Stomach (tissue), 9 donors: ENCODE results near the gene SOX12. TPM values are rescaled to one million over a fixed set of nuclear protein-coding genes. Genes with fewer than 3 reads are reported as not detected.

Source experiments
- DNase-seq, 2 donors: peaks; one replicate each; pipeline versions ENCODE4 v3.0.0 to v3.0.0-alpha.2; 2013 to 2019
- H3K27ac ChIP-seq, 5 donors: fragments of 200-600 bp in 4 of 5; sonication (generic) in 4 of 5; one replicate each; pipeline ENCODE4 v1.5.1; 2013 to 2019; ENCODE audit warnings: mild to moderate bottlenecking in 1 of 5, moderate library complexity in 1 of 5
- H3K27me3 ChIP-seq, 3 donors: fragments of 200-600 bp; sonication (generic); one replicate each; pipeline ENCODE4 v1.5.1; 2017 to 2019; ENCODE audit warnings: mixed run types in 1 of 3
- H3K36me3 ChIP-seq, 4 donors: fragments of 200-600 bp; sonication (generic); 1 replicate in 3 of 4; 2 replicates in 1 of 4; pipeline ENCODE4 v1.5.1; 2016 to 2019
- H3K4me1 ChIP-seq, 4 donors: fragments of 200-600 bp; sonication (generic); one replicate each; pipeline ENCODE4 v1.5.1; 2016 to 2019
- H3K4me3 ChIP-seq, 4 donors: fragments of 200-600 bp; sonication (generic) in 3 of 4; one replicate each; pipeline ENCODE4 v1.5.1; 2016 to 2019; ENCODE audit warnings: mild to moderate bottlenecking in 1 of 4
- H3K9me3 ChIP-seq, 4 donors: fragments of 200-600 bp; sonication (generic); one replicate each; pipeline ENCODE4 v1.5.1; 2016 to 2019
- EP300 ChIP-seq: sonication (generic); formaldehyde crosslinking; IDR thresholded peaks from one replicate; pipeline ENCODE4 v1.6.1; 2017; ENCODE audit warnings: antibody characterized with exemption
- POLR2A ChIP-seq, 4 donors: fragments of 450-650 bp; IDR thresholded peaks; one replicate each; pipeline ENCODE4 v1.6.1; 2016; ENCODE audit warnings: antibody characterized with exemption in 4 of 4, control low read depth in 2 of 4, mild to moderate bottlenecking in 1 of 4, moderate library complexity in 1 of 4
- POLR2AphosphoS5 ChIP-seq, 3 donors: sonication (generic); formaldehyde crosslinking; IDR thresholded peaks; one replicate each; pipeline ENCODE4 v1.6.1; 2016; ENCODE audit warnings: antibody characterized with exemption in 3 of 3
- WGBS, 5 donors: extraction: QIAGEN DNeasy Blood & Tissue Kit in 3 of 5; methylation state at CpG; one replicate each; pipeline versions ENCODE4 v1.1.5 to v1.1.7; 2013 to 2018; 5-methylcytosine and 5-hydroxymethylcytosine counted together
- intact Hi-C: fragments of 100-400 bp; cut with DNase I; formaldehyde crosslinking; loops from one replicate; pipeline ENCODE4 v1.15.1; 2023; ENCODE audit warnings: low total_unique reads
- polyA plus RNA-seq, 3 donors: library from polyadenylated mRNA; stranded (reverse); fragments of 200-250 nt; gene quantifications; one replicate each; pipeline ENCODE4 v1.2.3, GENCODE V29; 2013
- total RNA-seq, 5 donors: library from RNA; depleted of rRNA; stranded (reverse); fragments of >200 nt; gene quantifications; one replicate each; pipeline versions ENCODE4 v1.1.0 to v1.2.3, GENCODE V29; 2014 to 2016
- TF ChIP-seq, protein P1 (sequence below), 7 experiments: fragments of 450-650 bp in 4 of 7; fragments of 200-600 bp in 3 of 7; sonication (generic) in 3 of 7; IDR thresholded peaks; one replicate each; pipeline ENCODE4 v1.5.1; 2016 to 2019; ENCODE audit warnings: antibody characterized with exemption in 7 of 7, control low read depth in 2 of 7, mild to moderate bottlenecking in 1 of 7
- donor health status: healthy with polysubstance abuse.
- donor health status: Bipolar disorder and iron deficiency.
- donor health status: healthy.

SOX12 gene
- total and polyA plus RNA-seq, 8 donors: 1.5 to 20.3 (median 3.4) TPM

DNA sequence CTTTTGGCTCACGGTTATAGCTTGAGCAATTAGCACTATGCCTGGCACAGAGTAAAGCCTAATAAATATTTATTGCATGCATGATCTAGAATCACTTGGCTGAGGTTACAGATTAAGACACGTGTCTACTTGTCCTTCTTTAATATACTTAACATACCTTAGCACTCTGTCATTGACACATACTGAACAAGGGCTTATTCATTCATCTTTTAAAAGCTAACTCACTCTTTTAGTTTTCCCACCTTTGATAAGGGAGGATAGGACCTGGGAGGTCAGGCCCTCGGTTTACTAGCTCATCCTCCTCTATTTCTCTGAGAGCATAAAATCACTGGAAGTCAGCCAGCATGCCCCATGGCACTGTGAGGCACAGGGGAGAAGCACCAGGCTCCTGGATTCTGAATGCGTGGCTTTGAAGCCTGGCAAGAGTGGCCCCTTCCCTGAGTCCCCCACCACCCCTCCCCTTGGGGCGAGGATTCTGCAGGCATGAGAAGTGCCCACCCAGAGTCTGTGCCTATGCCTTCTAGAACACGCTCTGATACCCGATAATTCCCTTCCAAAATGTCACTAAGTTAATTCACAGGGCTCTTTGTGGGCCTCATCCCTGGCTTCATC, 16.8 kb upstream of the SOX12 start:
- H3K9me3 ChIP-seq: no peaks in the 10 kb centered on the region
- H3K4me1 ChIP-seq: peaks cover 0 to 24% (median 13%) of the 10 kb centered on the region in 4 donors
- intact Hi-C loops: no loop called here
- no peak overlapping the region for H3K4me3 ChIP-seq
- H3K27me3 ChIP-seq: no peaks in the 10 kb centered on the region
- no peaks in the 10 kb centered on the region for H3K36me3 ChIP-seq
- DNase-seq: no peak
- WGBS, 5 donors: 61 to 78% (median 67%) methylated on average over 6 to 7 of the region's 7 CpGs
- TF ChIP-seq, protein P1, sequence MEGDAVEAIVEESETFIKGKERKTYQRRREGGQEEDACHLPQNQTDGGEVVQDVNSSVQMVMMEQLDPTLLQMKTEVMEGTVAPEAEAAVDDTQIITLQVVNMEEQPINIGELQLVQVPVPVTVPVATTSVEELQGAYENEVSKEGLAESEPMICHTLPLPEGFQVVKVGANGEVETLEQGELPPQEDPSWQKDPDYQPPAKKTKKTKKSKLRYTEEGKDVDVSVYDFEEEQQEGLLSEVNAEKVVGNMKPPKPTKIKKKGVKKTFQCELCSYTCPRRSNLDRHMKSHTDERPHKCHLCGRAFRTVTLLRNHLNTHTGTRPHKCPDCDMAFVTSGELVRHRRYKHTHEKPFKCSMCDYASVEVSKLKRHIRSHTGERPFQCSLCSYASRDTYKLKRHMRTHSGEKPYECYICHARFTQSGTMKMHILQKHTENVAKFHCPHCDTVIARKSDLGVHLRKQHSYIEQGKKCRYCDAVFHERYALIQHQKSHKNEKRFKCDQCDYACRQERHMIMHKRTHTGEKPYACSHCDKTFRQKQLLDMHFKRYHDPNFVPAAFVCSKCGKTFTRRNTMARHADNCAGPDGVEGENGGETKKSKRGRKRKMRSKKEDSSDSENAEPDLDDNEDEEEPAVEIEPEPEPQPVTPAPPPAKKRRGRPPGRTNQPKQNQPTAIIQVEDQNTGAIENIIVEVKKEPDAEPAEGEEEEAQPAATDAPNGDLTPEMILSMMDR (IDR thresholded peaks at IDR 0.05): no peak
- TF ChIP-seq EP300 (no peak), POLR2A (IDR thresholded peaks at IDR 0.05) (no peak), POLR2AphosphoS5 (IDR thresholded peaks at IDR 0.05) (no peak)
- no peak overlapping the region for H3K27ac ChIP-seq

DNA sequence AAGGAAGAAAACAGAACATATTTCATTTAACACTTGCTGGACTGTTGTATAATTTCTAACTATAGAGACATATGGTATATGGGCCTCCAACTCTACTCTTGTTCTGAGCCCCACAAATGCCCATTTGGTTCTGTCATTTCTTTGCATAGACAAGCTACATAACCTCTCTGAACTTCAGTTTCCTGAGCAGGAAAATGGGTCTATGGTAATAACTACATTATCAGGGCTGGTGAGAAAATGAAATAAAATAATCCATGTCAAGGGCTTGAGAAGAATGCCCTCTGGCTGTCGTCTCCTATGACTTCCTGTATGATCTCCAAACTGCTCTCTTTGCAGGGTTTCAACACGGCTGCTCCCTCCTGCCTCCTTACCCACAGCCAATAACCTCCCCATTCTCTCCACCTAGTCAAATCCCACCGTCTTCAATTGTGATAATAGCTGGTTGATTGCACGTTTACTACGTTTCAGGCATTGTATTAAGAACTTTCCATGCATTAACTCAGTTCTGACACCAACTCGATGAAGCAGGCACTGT, 16.0 kb upstream of the SOX12 start:
- 3 to 18% (median 12%) methylated on average over 6 of the region's 6 CpGs for WGBS, 5 donors
- Histone ChIP-seq H3K4me3 (peak overlapping the region; percentile 44 to 49 (median 46)), H3K27ac (peak overlapping the region; percentile 65 to 88 (median 82)), H3K36me3 (no peaks in the 10 kb centered on the region), H3K27me3 (no peaks in the 10 kb centered on the region), H3K9me3 (no peaks in the 10 kb centered on the region), H3K4me1 (peaks cover 0 to 24% (median 13%) of the 10 kb centered on the region in 4 donors)
- DNase-seq: peak in 1 of 2 donors; percentile 65
- TF ChIP-seq, protein P1 (IDR thresholded peaks at IDR 0.05): peak in 1 of 7 experiments; percentile 5
- no peak for TF ChIP-seq POLR2AphosphoS5 (IDR thresholded peaks at IDR 0.05)
- intact Hi-C loops: no loop called here

DNA sequence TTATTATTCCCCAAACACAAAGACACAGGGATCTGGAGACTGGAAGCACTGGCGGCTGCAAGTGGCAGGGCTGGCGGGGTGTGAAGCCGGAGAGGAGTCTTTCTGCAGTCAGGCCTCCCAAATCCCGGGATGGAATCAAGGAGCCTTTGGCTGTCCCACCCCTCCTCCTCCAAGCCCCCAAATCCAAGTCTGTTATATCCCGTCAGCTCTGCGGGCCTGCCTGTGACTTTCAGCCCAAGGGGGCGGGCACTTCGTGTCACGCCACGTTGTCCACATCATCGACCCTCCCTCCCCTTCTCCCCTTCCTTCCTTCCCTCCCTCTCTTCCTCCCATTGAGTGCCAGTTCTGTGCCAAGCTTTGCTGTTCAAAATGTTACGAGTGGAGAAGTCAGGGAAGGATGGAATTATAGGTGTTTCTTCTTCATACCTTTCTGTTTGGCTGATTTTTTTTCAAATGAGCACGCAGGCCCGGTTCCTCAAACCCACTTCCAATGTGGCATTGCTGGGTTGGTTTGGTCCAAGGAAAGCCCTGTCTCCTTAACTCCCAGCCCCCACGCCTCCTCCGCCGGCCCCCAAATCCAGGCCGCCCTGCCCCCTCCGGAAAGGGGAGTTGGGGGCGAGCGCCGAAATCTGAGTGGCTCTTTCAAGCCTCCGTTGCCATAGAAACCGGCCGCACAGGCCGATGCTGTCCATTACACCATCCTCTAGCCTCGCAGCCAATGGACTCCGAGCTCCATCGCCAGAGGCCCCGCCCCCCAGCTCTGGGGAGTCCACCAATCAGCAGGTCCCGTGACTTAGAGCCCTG, 15.3 kb upstream of the SOX12 start:
- H3K9me3 ChIP-seq: no peaks in the 10 kb centered on the region
- intact Hi-C loops: no loop called here
- TF ChIP-seq POLR2AphosphoS5 (IDR thresholded peaks at IDR 0.05) (peak in 1 of 3 donors; percentile 31), EP300 (no peak)
- H3K27me3 ChIP-seq: no peaks in the 10 kb centered on the region
- no peaks in the 10 kb centered on the region for H3K36me3 ChIP-seq
- peak overlapping the region; percentile 44 to 49 (median 46) for H3K4me3 ChIP-seq
- H3K4me1 ChIP-seq: peaks cover 0 to 24% (median 13%) of the 10 kb centered on the region in 4 donors
- WGBS, 5 donors: 5 to 9% (median 8%) methylated on average over 31 of the region's 31 CpGs
- DNase-seq: peak; percentile 90 to 99
- H3K27ac ChIP-seq: peak overlapping the region; percentile 65 to 88 (median 82)

DNA sequence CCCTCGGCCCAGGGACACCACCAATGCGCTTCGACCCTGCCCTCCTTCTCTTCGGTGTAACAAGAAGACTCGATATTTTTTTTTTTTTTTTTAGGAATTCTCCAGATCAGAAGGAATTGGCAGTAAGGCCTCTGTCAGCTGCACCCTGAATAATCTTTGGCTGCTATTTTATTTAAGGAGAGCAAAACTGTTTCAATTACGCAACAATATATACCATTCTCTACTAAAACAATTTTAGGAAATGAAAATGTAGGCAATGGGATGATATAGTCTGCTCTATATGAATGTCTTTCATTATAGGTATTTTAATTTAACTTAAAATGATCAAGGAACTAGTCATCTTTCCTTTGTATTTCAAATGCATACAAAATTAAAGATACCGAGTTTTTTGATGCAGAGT, 14.7 kb upstream of the SOX12 start:
- DNase-seq: no peak
- peak overlapping the region; percentile 44 to 49 (median 46) for H3K4me3 ChIP-seq
- peak overlapping the region in 4 of 5 donors; percentile 79 to 88 (median 82) for H3K27ac ChIP-seq

More for the DNA sequence above, 14.7 kb upstream of the SOX12 start:
- WGBS, 5 donors: 7 to 16% (median 8%) methylated on average over 7 of the region's 7 CpGs
- intact Hi-C loops: no loop called here
- H3K4me1 ChIP-seq: peaks cover 0 to 24% (median 13%) of the 10 kb centered on the region in 4 donors
- H3K36me3 ChIP-seq: no peaks in the 10 kb centered on the region
- no peaks in the 10 kb centered on the region for H3K27me3 ChIP-seq
- H3K9me3 ChIP-seq: no peaks in the 10 kb centered on the region
- TF ChIP-seq, protein P1 (IDR thresholded peaks at IDR 0.05): no peak
- TF ChIP-seq EP300: no peak
- TF ChIP-seq POLR2A (IDR thresholded peaks at IDR 0.05): no peak
- no peak for TF ChIP-seq POLR2AphosphoS5 (IDR thresholded peaks at IDR 0.05)
